Motor neuron (in vitro differentiated cells): ENCODE measurements around the gene KCNS3. TPM values are rescaled to one million over a fixed set of nuclear protein-coding genes. Genes with fewer than 3 reads are reported as not detected.
A peak's percentile ranks its signal among the peaks of the same experiment; 100 is the strongest.

Experiments used
- ATAC-seq, 8 experiments: fragments of 200-7000 bp; cut with Tn5 transposase; replicated peaks in 6 of 8; 2 replicates each; pipeline ENCODE4 v1.8.0; 2021; ENCODE audit warnings: mild to moderate bottlenecking in 8 of 8, moderate library complexity in 8 of 8
- H3K27ac ChIP-seq, 2 donors: fragments of 250-450 bp; sonication (Bioruptor Pico); 2 replicates each; pipeline ENCODE4 v1.9.0; 2021; ENCODE audit warnings: antibody characterized with exemption in 2 of 2, mild to moderate bottlenecking in 2 of 2, moderate library complexity in 1 of 2
- H3K4me1 ChIP-seq, 2 donors: fragments of 250-450 bp; sonication (Bioruptor Pico); replicated peaks in 1 of 2; 2 replicates each; pipeline ENCODE4 v1.6.1; 2021; ENCODE audit warnings: antibody characterized with exemption in 2 of 2, mild to moderate bottlenecking in 2 of 2, moderate library complexity in 1 of 2
- H3K4me3 ChIP-seq, 5 donors: fragments of 250-450 bp; sonication (Bioruptor Pico); 2 replicates each; pipeline ENCODE4 v1.9.0; 2021; ENCODE audit warnings: antibody characterized with exemption in 5 of 5, mild to moderate bottlenecking in 5 of 5, moderate library complexity in 4 of 5
- WGBS, 10 experiments: fragments of 450-650 bp; shearing (Covaris generic); methylation state at CpG; one replicate each; pipeline ENCODE4 v1.0.0; 2022; 5-methylcytosine and 5-hydroxymethylcytosine counted together
- in situ Hi-C, 9 experiments: fragments of 400-800 bp; cut with MboI; loops; one replicate each; pipeline ENCODE4 v1.15.0; 2021; ENCODE audit warnings: low sequenced_read_pairs in 9 of 9, low pct_unique_long_range_greater_than_20kb in 2 of 9; ENCODE audit not compliant: unreplicated experiment in 9 of 9
- total RNA-seq, 8 experiments: library from RNA; unstranded; fragments of 300-600 nt; gene quantifications; 2 replicates each; pipeline versions ENCODE4 v1.2.3 to v1.2.4, GENCODE V29; 2022

Gene KCNS3
- 1 to 10 TPM in 4 of 8 experiments, under 1 TPM in 2, not detected in 2; 0.25 to 2.2 (median 1.3) TPM for total RNA-seq

- ATAC-seq: peak; percentile 78 to 91 (median 82)
- peaks cover 0 to 5% of the 10 kb centered on the region in 2 donors for H3K4me1 ChIP-seq
- H3K4me3 ChIP-seq: peak within 1 kb of the TSS; percentile 45 to 58 (median 50)
- in situ Hi-C loops: no loop called here
- 0 to 20% (median 2%) methylated on average over 1 to 19 of the region's 106 CpGs; no CpG with 5 or more reads in 5 of the 10 experiments for WGBS, 10 experiments
- no peak within 1 kb of the TSS for H3K27ac ChIP-seq
These were observed at the start of gene KCNS3 for GRCh38 chr2:17878281-17879136. Gene KCNS3, plus strand, starts transcription at chr2:17878667. Its CDS starts 52,342 bp downstream, at chr2:17931009.

GRCh38 chr2:17830053-17831034, 48.1 kb upstream of the KCNS3 start:
- ATAC-seq: peak; percentile 98 to 100 (median 100)

GRCh38 chr2:17835516-17835915, 43.0 kb upstream of the KCNS3 start:
- H3K4me1 ChIP-seq: no peaks in the 10 kb centered on the region
- ATAC-seq: no peak
- in situ Hi-C loops: loop anchor here in 3 of 9 experiments (25.0 kb wide), 2 partner anchors 123 to 552 kb away; no protein-coding TSS in a partner anchor
- H3K4me3 ChIP-seq: no peak overlapping the region
- no peak overlapping the region for H3K27ac ChIP-seq
- WGBS, 10 experiments: 38 to 100% (median 62%) methylated on average over 1 to 2 of the region's 2 CpGs; no CpG with 5 or more reads in 1 of the 10 experiments

More at GRCh38 chr2:17830053-17831034, 48.1 kb upstream of the KCNS3 start:
- H3K27ac ChIP-seq: no peak overlapping the region
- no peaks in the 10 kb centered on the region for H3K4me1 ChIP-seq
- WGBS, 10 experiments: 0 to 63% (median 17%) methylated on average over 1 to 27 of the region's 37 CpGs; no CpG with 5 or more reads in 4 of the 10 experiments
- peak overlapping the region in 1 of 5 donors; percentile 12 for H3K4me3 ChIP-seq
- in situ Hi-C loops: loop anchor here in 3 of 9 experiments (25.0 kb wide), 2 partner anchors 118 to 557 kb away; no protein-coding TSS in a partner anchor

- in situ Hi-C loops: loop anchor here in 3 of 9 experiments (25.0 kb wide), 2 partner anchors 128 to 547 kb away; no protein-coding TSS in a partner anchor
- no peak overlapping the region for H3K27ac ChIP-seq
- no peak overlapping the region for H3K4me3 ChIP-seq
- ATAC-seq: no peak
- H3K4me1 ChIP-seq: no peaks in the 10 kb centered on the region
- WGBS, 10 experiments: 13 to 92% (median 73%) methylated on average over 1 to 2 of the region's 2 CpGs
These were observed 38.5 kb upstream of the KCNS3 start for GRCh38 chr2:17839959-17840358.

- no peak for ATAC-seq
- no peaks in the 10 kb centered on the region for H3K4me1 ChIP-seq
- 33 to 100% (median 87%) methylated on average over 1 to 2 of the region's 2 CpGs; no CpG with 5 or more reads in 2 of the 10 experiments for WGBS, 10 experiments
- no peak overlapping the region for H3K27ac ChIP-seq
- H3K4me3 ChIP-seq: no peak overlapping the region
- in situ Hi-C loops: loop anchor here in 3 of 9 experiments (25.0 kb wide), 2 partner anchors 131 to 544 kb away; no protein-coding TSS in a partner anchor
These were observed 35.0 kb upstream of the KCNS3 start for GRCh38 chr2:17843457-17843856.

- Histone ChIP-seq H3K4me1 (no peaks in the 10 kb centered on the region), H3K27ac (no peak overlapping the region), H3K4me3 (no peak overlapping the region)
- WGBS, 10 experiments: 20 to 100% (median 71%) methylated on average over 1 to 7 of the region's 7 CpGs; no CpG with 5 or more reads in 1 of the 10 experiments
- in situ Hi-C loops: loop anchor here in 3 of 9 experiments (25.0 kb wide), 2 partner anchors 134 to 541 kb away; no protein-coding TSS in a partner anchor
- ATAC-seq: no peak
These were observed 32.7 kb upstream of the KCNS3 start for GRCh38 chr2:17845806-17846205.

- WGBS, 10 experiments: 20 to 100% (median 90%) methylated on average over 1 to 3 of the region's 3 CpGs; no CpG with 5 or more reads in 3 of the 10 experiments
These were observed 31.8 kb upstream of the KCNS3 start for GRCh38 chr2:17846676-17847075.

GRCh38 chr2:17847236-17847635, 31.2 kb upstream of the KCNS3 start:
- WGBS, 10 experiments: 33 to 100% (median 81%) methylated on average over 1 to 2 of the region's 2 CpGs; no CpG with 5 or more reads in 1 of the 10 experiments
- Histone ChIP-seq H3K4me1 (no peaks in the 10 kb centered on the region), H3K4me3 (no peak overlapping the region), H3K27ac (no peak overlapping the region)
- in situ Hi-C loops: loop anchor here in 3 of 9 experiments (25.0 kb wide), 2 partner anchors 135 to 540 kb away; no protein-coding TSS in a partner anchor
- no peak for ATAC-seq

More at GRCh38 chr2:17846676-17847075, 31.8 kb upstream of the KCNS3 start:
- Histone ChIP-seq H3K27ac (no peak overlapping the region), H3K4me3 (no peak overlapping the region), H3K4me1 (no peaks in the 10 kb centered on the region)
- no peak for ATAC-seq
- in situ Hi-C loops: loop anchor here in 3 of 9 experiments (25.0 kb wide), 2 partner anchors 134 to 541 kb away; no protein-coding TSS in a partner anchor

- Histone ChIP-seq H3K27ac (no peak overlapping the region), H3K4me1 (no peaks in the 10 kb centered on the region), H3K4me3 (no peak overlapping the region)
- WGBS, 10 experiments: 13 to 83% (median 72%) methylated on average over 1 to 5 of the region's 5 CpGs; no CpG with 5 or more reads in 2 of the 10 experiments
- ATAC-seq: peak in 1 of 8 experiments; percentile 55
- in situ Hi-C loops: loop anchor here in 3 of 9 experiments (25.0 kb wide), 2 partner anchors 137 to 538 kb away; no protein-coding TSS in a partner anchor
These were observed 29.2 kb upstream of the KCNS3 start for GRCh38 chr2:17849275-17849674.

- Histone ChIP-seq H3K4me1 (no peaks in the 10 kb centered on the region), H3K4me3 (no peak overlapping the region), H3K27ac (no peak overlapping the region)
- 75 to 89% (median 78%) methylated on average over 2 to 4 of the region's 4 CpGs; no CpG with 5 or more reads in 6 of the 10 experiments for WGBS, 10 experiments
- ATAC-seq: no peak
- in situ Hi-C loops: loop anchor here in 7 of 9 experiments (10.0 to 25.0 kb wide), 4 partner anchors 312 to 537 kb away; no protein-coding TSS in a partner anchor
These were observed 28.3 kb upstream of the KCNS3 start for GRCh38 chr2:17850151-17850550.

GRCh38 chr2:17851731-17852585, 26.5 kb upstream of the KCNS3 start:
- Histone ChIP-seq H3K4me3 (no peak overlapping the region), H3K4me1 (no peaks in the 10 kb centered on the region), H3K27ac (no peak overlapping the region)
- peak in 7 of 8 experiments; percentile 40 to 83 (median 78) for ATAC-seq
- WGBS, 10 experiments: 0 to 56% (median 6%) methylated on average over 1 to 4 of the region's 9 CpGs; no CpG with 5 or more reads in 2 of the 10 experiments
- in situ Hi-C loops: loop anchor here in 7 of 9 experiments (10.0 to 25.0 kb wide), 4 partner anchors 310 to 535 kb away; no protein-coding TSS in a partner anchor
